H9 (cell line): ENCODE data around the gene COA6. TPM values are rescaled to one million over a fixed set of nuclear protein-coding genes. Genes with fewer than 3 reads are reported as not detected.

Experiments used
- DNase-seq: peaks from one replicate; pipeline ENCODE4 v3.0.0-alpha.2; 2017
- H2AFZ ChIP-seq: one replicate; pipeline ENCODE4 v1.6.1; 2013; ENCODE audit warnings: mild to moderate bottlenecking, low read length, control low read depth, moderate library complexity
- H2AK5ac ChIP-seq: 2 replicates; pipeline ENCODE4 v1.6.1; 2013; ENCODE audit warnings: low read length, control low read depth, mixed read lengths; ENCODE audit not compliant: insufficient read length
- H2BK120ac ChIP-seq: one replicate; pipeline ENCODE4 v1.6.1; 2013; ENCODE audit warnings: low read depth, mild to moderate bottlenecking, low read length, control low read depth, inconsistent platforms; ENCODE audit not compliant: poor library complexity, severe bottlenecking
- H2BK12ac ChIP-seq: 2 replicates; pipeline ENCODE4 v1.6.1; 2013; ENCODE audit warnings: low read length, control low read depth, mixed read lengths, low read depth; ENCODE audit not compliant: insufficient read length
- H2BK15ac ChIP-seq: 2 replicates; pipeline ENCODE4 v1.6.1; 2013; ENCODE audit warnings: low read depth, low read length, control low read depth
- H2BK20ac ChIP-seq: one replicate; pipeline ENCODE4 v1.6.1; 2013; ENCODE audit warnings: low read depth, mild to moderate bottlenecking, low read length, control low read depth, inconsistent platforms; ENCODE audit not compliant: poor library complexity, severe bottlenecking
- H2BK5ac ChIP-seq: 2 replicates; pipeline ENCODE4 v1.6.1; 2013; ENCODE audit warnings: low read length, control low read depth, mixed read lengths; ENCODE audit not compliant: insufficient read length
- H3K14ac ChIP-seq: 2 replicates; pipeline ENCODE4 v1.6.1; 2013; ENCODE audit warnings: low read length, control low read depth; ENCODE audit not compliant: insufficient read depth
- H3K18ac ChIP-seq: 2 replicates; pipeline ENCODE4 v1.6.1; 2013; ENCODE audit warnings: low read depth, mild to moderate bottlenecking, mixed read lengths, low read length, control low read depth; ENCODE audit not compliant: insufficient read length
- H3K23ac ChIP-seq: 2 replicates; pipeline ENCODE4 v1.6.1; 2013; ENCODE audit warnings: low read length, control low read depth, mixed read lengths, low read depth; ENCODE audit not compliant: insufficient read length
- H3K23me2 ChIP-seq: 2 replicates; pipeline ENCODE4 v1.6.1; 2013; ENCODE audit warnings: low read depth, mild to moderate bottlenecking, mixed read lengths, low read length, control low read depth; ENCODE audit not compliant: insufficient read length, poor library complexity, severe bottlenecking
- H3K27ac ChIP-seq: 2 replicates; pipeline ENCODE4 v1.5.1; 2013; ENCODE audit warnings: low read length, control low read depth, mixed read lengths, low read depth; ENCODE audit not compliant: insufficient read length
- H3K27me3 ChIP-seq: 2 replicates; pipeline ENCODE4 v1.6.1; 2013; ENCODE audit warnings: low read length, control low read depth, inconsistent platforms; ENCODE audit not compliant: insufficient read depth
- H3K4ac ChIP-seq: 2 replicates; pipeline ENCODE4 v1.6.1; 2013; ENCODE audit warnings: low read depth, mild to moderate bottlenecking, control low read depth, inconsistent platforms, low read length, moderate library complexity
- H3K4me1 ChIP-seq: 2 replicates; pipeline ENCODE4 v1.6.1; 2013; ENCODE audit warnings: low read length, control low read depth, inconsistent platforms; ENCODE audit not compliant: insufficient read depth
- H3K4me2 ChIP-seq: 2 replicates; pipeline ENCODE4 v1.6.1; 2013; ENCODE audit warnings: low read length, control low read depth, mixed read lengths; ENCODE audit not compliant: insufficient read length, insufficient read depth
- H3K56ac ChIP-seq: 2 replicates; pipeline ENCODE4 v1.6.1; 2013; ENCODE audit warnings: low read depth, mild to moderate bottlenecking, mixed read lengths, low read length, control low read depth; ENCODE audit not compliant: insufficient read length
- H3K79me1 ChIP-seq: 2 replicates; pipeline ENCODE4 v1.6.1; 2013; ENCODE audit warnings: low read depth, mild to moderate bottlenecking, moderate library complexity, low read length, control low read depth, inconsistent platforms; ENCODE audit not compliant: insufficient read depth, poor library complexity, severe bottlenecking
- H3K79me2 ChIP-seq: 2 replicates; pipeline ENCODE4 v1.6.1; 2013; ENCODE audit warnings: low read length, control low read depth, inconsistent platforms; ENCODE audit not compliant: insufficient read depth
- H3K9ac ChIP-seq: 2 replicates; pipeline ENCODE4 v1.6.1; 2013; ENCODE audit warnings: low read length, control low read depth, mixed read lengths; ENCODE audit not compliant: insufficient read length; ENCODE audit errors: extremely low read depth
- H3K9me3 ChIP-seq: one replicate; pipeline ENCODE4 v1.6.1; 2013; ENCODE audit warnings: low read depth, low read length, inconsistent platforms; ENCODE audit not compliant: control insufficient read depth
- H3T11ph ChIP-seq: one replicate; pipeline ENCODE4 v1.6.1; 2013; ENCODE audit warnings: mild to moderate bottlenecking, low read length, control low read depth, inconsistent platforms
- H4K20me1 ChIP-seq: one replicate; pipeline ENCODE4 v1.6.1; 2013; ENCODE audit not compliant: control insufficient read depth, insufficient read length, insufficient read depth
- H4K5ac ChIP-seq: 2 replicates; pipeline ENCODE4 v1.6.1; 2013; ENCODE audit warnings: low read depth, mild to moderate bottlenecking, mixed read lengths, low read length, control low read depth; ENCODE audit not compliant: insufficient read length
- H4K8ac ChIP-seq: replicated peaks from 2 replicates; pipeline ENCODE4 v1.6.1; 2013; ENCODE audit warnings: low read length, control low read depth, mixed read lengths, low read depth; ENCODE audit not compliant: insufficient read length
- H4K91ac ChIP-seq: 2 replicates; pipeline ENCODE4 v1.6.1; 2013; ENCODE audit warnings: low read depth, mild to moderate bottlenecking, moderate library complexity, mixed read lengths, low read length, control low read depth; ENCODE audit not compliant: insufficient read length
- H3K27ac Mint-ChIP-seq, 3 experiments: 2 replicates in 2 of 3; 3 replicates in 1 of 3; pipeline ENCODE4 v1.8.0; 2020 to 2021; ENCODE audit warnings: mixed read lengths in 3 of 3, mild to moderate bottlenecking in 1 of 3, moderate library complexity in 1 of 3
- H3K27me3 Mint-ChIP-seq: 2 replicates; pipeline ENCODE4 v1.8.0; 2021; ENCODE audit warnings: low read depth, mild to moderate bottlenecking, moderate library complexity, mixed read lengths
- H3K36me3 Mint-ChIP-seq, 3 experiments: 2 replicates in 2 of 3; 3 replicates in 1 of 3; pipeline ENCODE4 v1.8.0; 2020 to 2021; ENCODE audit warnings: low read depth in 3 of 3, mixed read lengths in 3 of 3; ENCODE audit not compliant: insufficient read depth in 1 of 3
- H3K4me1 Mint-ChIP-seq, 2 experiments: 2 replicates each; pipeline ENCODE4 v1.8.0; 2020; ENCODE audit warnings: mixed read lengths in 2 of 2
- H3K4me3 Mint-ChIP-seq, 2 experiments: 2 replicates in 1 of 2; 3 replicates in 1 of 2; pipeline ENCODE4 v1.8.0; 2020 to 2021; ENCODE audit warnings: mild to moderate bottlenecking in 2 of 2, mixed read lengths in 2 of 2, moderate library complexity in 1 of 2
- H3K9me3 Mint-ChIP-seq, 2 experiments: 2 replicates in 1 of 2; 3 replicates in 1 of 2; pipeline ENCODE4 v1.8.0; 2020; ENCODE audit warnings: mild to moderate bottlenecking in 2 of 2, mixed read lengths in 2 of 2, moderate library complexity in 1 of 2
- WGBS: extraction: QIAGEN DNeasy Blood & Tissue Kit; methylation state at CpG from one replicate; pipeline ENCODE4 v1.1.7; 2013; ENCODE audit warnings: missing lambda C conversion rate, low lambda C conversion rate, mixed read lengths; ENCODE audit not compliant: insufficient read length; ENCODE audit errors: extremely low coverage; 5-methylcytosine and 5-hydroxymethylcytosine counted together
- total RNA-seq: library from RNA; stranded (reverse); gene quantifications from 2 replicates; pipeline ENCODE4 v1.2.1, GENCODE V29; 2021
- TF ChIP-seq, protein P1 (sequence below): fragments of 200-600 bp; sonication (generic); conservative IDR thresholded peaks from 3 replicates; pipeline ENCODE4 v1.8.0; 2021; ENCODE audit warnings: antibody characterized with exemption, mild to moderate bottlenecking

Gene COA6
- total RNA-seq, 1 experiment from 2014 or later = 42.3 TPM

DNA sequence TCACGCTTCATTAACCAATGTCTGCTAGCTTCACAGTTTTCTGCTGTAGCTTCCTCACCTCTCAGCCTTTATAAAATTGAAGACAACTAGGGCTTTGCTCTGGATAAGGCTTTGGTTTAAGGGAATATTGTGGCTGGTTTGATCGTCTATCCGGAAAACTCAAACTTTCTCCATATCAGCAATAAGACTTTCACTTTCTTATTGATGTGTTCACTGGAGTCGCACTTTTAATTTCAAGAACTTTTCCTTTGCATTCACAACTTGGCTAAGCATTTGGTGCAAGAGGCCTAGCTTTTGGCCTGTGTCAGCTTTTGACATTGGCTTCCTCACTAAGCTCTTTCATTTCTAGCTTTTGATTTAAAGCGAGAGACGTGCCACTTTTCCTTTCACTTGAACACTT is 12.9 kb downstream of the COA6 start:
- Mint-ChIP-seq H3K27me3 (no peaks in the 10 kb centered on the region), H3K27ac (no peak overlapping the region), H3K9me3 (no peaks in the 10 kb centered on the region), H3K36me3 (peaks cover 3 to 21% (median 14%) of the 10 kb centered on the region in 3 experiments; a peak in 5 of 7 replicates), H3K4me1 (no peaks in the 10 kb centered on the region), H3K4me3 (no peak overlapping the region)
- Histone ChIP-seq H3T11ph (no peak overlapping the region), H2AFZ (no peak overlapping the region), H3K23ac (no peak overlapping the region), H3K27ac (no peak overlapping the region), H4K91ac (no peak overlapping the region), H3K79me2 (no peaks in the 10 kb centered on the region), H3K4ac (no peak overlapping the region), H4K8ac (no peak overlapping the region), H3K4me1 (no peaks in the 10 kb centered on the region), H3K9ac (no peak overlapping the region), H2BK120ac (no peak overlapping the region), H3K14ac (no peak overlapping the region), H2BK12ac (no peak overlapping the region), H2BK15ac (no peak overlapping the region), H3K9me3 (no peaks in the 10 kb centered on the region), H3K27me3 (no peaks in the 10 kb centered on the region), H3K56ac (no peak overlapping the region), H2AK5ac (no peak overlapping the region), H4K5ac (no peak overlapping the region), H3K79me1 (no peaks in the 10 kb centered on the region), H2BK20ac (no peak overlapping the region), H2BK5ac (no peak overlapping the region), H4K20me1 (no peaks in the 10 kb centered on the region), H3K4me2 (no peak overlapping the region), H3K18ac (no peak overlapping the region), H3K23me2 (no peaks in the 10 kb centered on the region)
- TF ChIP-seq, protein P1, sequence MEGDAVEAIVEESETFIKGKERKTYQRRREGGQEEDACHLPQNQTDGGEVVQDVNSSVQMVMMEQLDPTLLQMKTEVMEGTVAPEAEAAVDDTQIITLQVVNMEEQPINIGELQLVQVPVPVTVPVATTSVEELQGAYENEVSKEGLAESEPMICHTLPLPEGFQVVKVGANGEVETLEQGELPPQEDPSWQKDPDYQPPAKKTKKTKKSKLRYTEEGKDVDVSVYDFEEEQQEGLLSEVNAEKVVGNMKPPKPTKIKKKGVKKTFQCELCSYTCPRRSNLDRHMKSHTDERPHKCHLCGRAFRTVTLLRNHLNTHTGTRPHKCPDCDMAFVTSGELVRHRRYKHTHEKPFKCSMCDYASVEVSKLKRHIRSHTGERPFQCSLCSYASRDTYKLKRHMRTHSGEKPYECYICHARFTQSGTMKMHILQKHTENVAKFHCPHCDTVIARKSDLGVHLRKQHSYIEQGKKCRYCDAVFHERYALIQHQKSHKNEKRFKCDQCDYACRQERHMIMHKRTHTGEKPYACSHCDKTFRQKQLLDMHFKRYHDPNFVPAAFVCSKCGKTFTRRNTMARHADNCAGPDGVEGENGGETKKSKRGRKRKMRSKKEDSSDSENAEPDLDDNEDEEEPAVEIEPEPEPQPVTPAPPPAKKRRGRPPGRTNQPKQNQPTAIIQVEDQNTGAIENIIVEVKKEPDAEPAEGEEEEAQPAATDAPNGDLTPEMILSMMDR = no peak
- WGBS = no CpG with 5 or more reads among the region's 6 CpGs
- DNase-seq = no peak
